A549 (cell line): ENCODE data around the gene KLF3. TPM values are rescaled to one million over a fixed set of nuclear protein-coding genes. Genes with fewer than 3 reads are reported as not detected.

Experiments
- ATAC-seq, 2 experiments: fragments of 200-7000 bp in 1 of 2; fragments of >200 bp in 1 of 2; cut with Nextera tagmentation in 1 of 2; cut with Tn5 transposase in 1 of 2; 3 replicates each; pipeline versions ENCODE4 v1.8.0 to v1.9.1; 2018 to 2020; ENCODE audit warnings: mild to moderate bottlenecking in 1 of 2, moderate library complexity in 1 of 2
- CTCF ChIA-PET: fragments of 300-600 bp; sonication (Branson Sonifier 250); formaldehyde crosslinking; extraction: SDS; loops from one replicate; lab custom pipeline; 2021; ENCODE audit warnings: antibody characterized with exemption, inconsistent platforms; lab: Yijun Ruan, JAX
- POLR2A ChIA-PET: fragments of 350-600 bp; formaldehyde crosslinking; extraction: SDS; loops from one replicate; lab custom pipeline; 2021; ENCODE audit warnings: antibody characterized with exemption, inconsistent platforms; lab: Yijun Ruan, JAX
- DNase-seq, 2 experiments: peaks; one replicate each; pipeline versions ENCODE4 v3.0.0 to v3.0.0-alpha.2; 2011 to 2016; ENCODE audit warnings: low read depth in 1 of 2, low spot score in 1 of 2
- FAIRE-seq: peaks from 2 replicates; lab custom pipeline; 2011; peaks lifted over from hg19 to GRCh38; lab: Jason Lieb, UNC
- H3K27ac ChIP-seq, 2 experiments: fragments of >200 bp; sonication (Bioruptor Twin); formaldehyde crosslinking; 3 replicates each; pipeline ENCODE4 v1.5.1; 2016 to 2017
- H3K4me1 ChIP-seq: fragments of >200 bp; sonication (Bioruptor Twin); formaldehyde crosslinking; 3 replicates; pipeline ENCODE4 v1.6.1; 2016
- H3K4me2 ChIP-seq: fragments of >200 bp; sonication (Bioruptor Twin); formaldehyde crosslinking; 3 replicates; pipeline ENCODE4 v1.6.1; 2016
- H3K4me3 ChIP-seq: fragments of >200 bp; sonication (Bioruptor Twin); formaldehyde crosslinking; 3 replicates; pipeline ENCODE4 v1.5.1; 2016
- H3K9me3 ChIP-seq: fragments of >200 bp; sonication (Bioruptor Twin); formaldehyde crosslinking; 3 replicates; pipeline ENCODE4 v1.6.1; 2016
- ATOH8 ChIP-seq: fragments of 250-450 bp; sonication (Bioruptor Pico); IDR thresholded peaks from 2 replicates; pipeline ENCODE4 v1.5.0; 2020; ENCODE audit warnings: low read depth, mild to moderate bottlenecking, moderate library complexity
- CEBPB ChIP-seq, 2 experiments: fragments of >200 bp in 1 of 2; sonication (Bioruptor Twin) in 1 of 2; formaldehyde crosslinking in 1 of 2; IDR thresholded peaks; 2 replicates each; pipeline ENCODE4 v1.6.1; 2012 to 2016
- CHD2 ChIP-seq: fragments of 150-350 bp; IDR thresholded peaks from 2 replicates; pipeline ENCODE4 v1.6.1; 2014; ENCODE audit warnings: low read length; ENCODE audit not compliant: partially characterized antibody
- E2F6 ChIP-seq: IDR thresholded peaks from 2 replicates; pipeline ENCODE4 v1.6.1; 2012; ENCODE audit warnings: low read depth, borderline replicate concordance
- EP300 ChIP-seq, 2 experiments: fragments of >200 bp; sonication (Bioruptor Twin); formaldehyde crosslinking; IDR thresholded peaks; 2 replicates in 1 of 2; 3 replicates in 1 of 2; pipeline ENCODE4 v1.6.1; 2016 to 2017
- FOSB ChIP-seq: fragments of 250-450 bp; sonication (Bioruptor Pico); IDR thresholded peaks from 2 replicates; pipeline ENCODE4 v1.5.0; 2020; ENCODE audit warnings: mild to moderate bottlenecking, moderate library complexity
- HES2 ChIP-seq: fragments of >200 bp; sonication (Bioruptor Twin); formaldehyde crosslinking; IDR thresholded peaks from 2 replicates; pipeline ENCODE4 v1.6.1; 2016
- HEYL ChIP-seq: fragments of 250-450 bp; sonication (Bioruptor Pico); IDR thresholded peaks from 2 replicates; pipeline ENCODE4 v1.8.0; 2021; ENCODE audit warnings: mild to moderate bottlenecking, moderate library complexity
- HOXB13 ChIP-seq: fragments of 250-450 bp; sonication (Bioruptor Pico); IDR thresholded peaks from 2 replicates; pipeline ENCODE4 v1.5.0; 2020; ENCODE audit warnings: low read depth, mild to moderate bottlenecking, moderate library complexity
- HOXB5 ChIP-seq: fragments of 250-450 bp; sonication (Bioruptor Pico); IDR thresholded peaks from 2 replicates; pipeline ENCODE4 v1.5.0; 2020; ENCODE audit warnings: mild to moderate bottlenecking, moderate library complexity
- JUNB ChIP-seq: fragments of >200 bp; sonication (Bioruptor Twin); formaldehyde crosslinking; IDR thresholded peaks from 2 replicates; pipeline ENCODE4 v1.6.1; 2016
- MAFK ChIP-seq: fragments of 450-650 bp; IDR thresholded peaks from 2 replicates; pipeline ENCODE4 v1.6.1; 2014; ENCODE audit not compliant: partially characterized antibody
- NFE2L2 ChIP-seq: fragments of 150-350 bp; conservative IDR thresholded peaks from 2 replicates; pipeline ENCODE4 v1.6.1; 2014; ENCODE audit warnings: low read length
- NPAS2 ChIP-seq: fragments of 250-450 bp; sonication (Bioruptor Pico); IDR thresholded peaks from 2 replicates; pipeline ENCODE4 v1.8.0; 2022; ENCODE audit warnings: mild to moderate bottlenecking, moderate library complexity, borderline replicate concordance
- PBX3 ChIP-seq: IDR thresholded peaks from 2 replicates; pipeline ENCODE4 v1.6.1; 2012
- RFX5 ChIP-seq: fragments of 450-650 bp; IDR thresholded peaks from 2 replicates; pipeline ENCODE4 v1.7.1; 2014; ENCODE audit warnings: antibody characterized with exemption, mild to moderate bottlenecking, moderate library complexity
- RNF2 ChIP-seq: fragments of 200-600 bp; sonication (generic); IDR thresholded peaks from 2 replicates; pipeline ENCODE4 v1.6.1; 2016; ENCODE audit warnings: low read depth, mild to moderate bottlenecking, antibody characterized with exemption, moderate library complexity, borderline replicate concordance
- ZC3H11A ChIP-seq: fragments of 450-650 bp; IDR thresholded peaks from 2 replicates; pipeline ENCODE4 v1.6.1; 2014; ENCODE audit warnings: antibody characterized with exemption, mild to moderate bottlenecking
- WGBS: methylation state at CpG from one replicate; pipeline ENCODE4 v1.1.6; 2017; ENCODE audit errors: missing lambda C conversion rate; 5-methylcytosine and 5-hydroxymethylcytosine counted together
- polyA plus RNA-seq, 4 experiments: library from polyadenylated mRNA; depleted of rRNA in 3 of 4; stranded (reverse); fragments of >200 nt; fragmentation: RNase III in 1 of 4; extraction: RNeasy Plus Mini Kit Qiagen cat#74134 plus additional on column Dnase treatment in 1 of 4; gene quantifications; 2 replicates in 3 of 4; 3 replicates in 1 of 4; pipeline ENCODE4 v1.2.3, GENCODE V29; 2011 to 2017

KLF3 gene
- polyA plus RNA-seq, 2 of the 4 experiments (the other 2 are of a cell fraction) = 11.2 to 29.6 TPM

- DNase-seq = no peak
- FAIRE-seq = no peak
- Histone ChIP-seq H3K4me3 (no peak overlapping the region), H3K4me1 (no peaks in the 10 kb centered on the region), H3K9me3 (no peaks in the 10 kb centered on the region), H3K27ac (no peak overlapping the region), H3K4me2 (no peak overlapping the region)
- TF ChIP-seq E2F6 (no peak), HOXB13 (CRISPR knock-in tag) (no peak), ZC3H11A (no peak), CHD2 (no peak), PBX3 (no peak), FOSB (CRISPR knock-in tag) (no peak), HOXB5 (CRISPR knock-in tag) (no peak), EP300 (IDR thresholded peaks at IDR 0.05) (no peak), NPAS2 (no peak), CEBPB (IDR thresholded peaks at IDR 0.05) (no peak), MAFK (no peak), RFX5 (no peak), HES2 (no peak), JUNB (no peak)
- ChIA-PET CTCF (interaction anchor here (1.0 to 1.8 kb wide), 5 partner anchors 11 to 633 kb away, joined by 3 to 8 read pairs (median 3); no protein-coding TSS in a partner anchor), POLR2A (no interaction called here)
- WGBS = 84% methylated on average over 2 of the region's 2 CpGs
- ATAC-seq = no peak
Observed at GRCh38 chr4:38699112-38699511, 35.1 kb downstream of the KLF3 start.

GRCh38 chr4:38703635-38704034, 39.6 kb downstream of the KLF3 start:
- no peak overlapping the region for H3K27ac ChIP-seq
- no peak overlapping the region for H3K4me2 ChIP-seq
- no peak overlapping the region for H3K4me3 ChIP-seq
- ChIA-PET POLR2A (no interaction called here), CTCF (interaction anchor here (1.2 to 1.7 kb wide), 3 partner anchors 384 to 524 kb away, joined by 3 read pairs; no protein-coding TSS in a partner anchor)
- H3K4me1 ChIP-seq = no peaks in the 10 kb centered on the region
- H3K9me3 ChIP-seq = no peaks in the 10 kb centered on the region
- WGBS = 80% methylated on average over 4 of the region's 4 CpGs
- DNase-seq (no peak), FAIRE-seq (no peak), ATAC-seq (peak in 1 of 2 experiments; percentile 34; a peak in 2 of 6 replicates)
- no peak for TF ChIP-seq NFE2L2
- no peak for TF ChIP-seq ATOH8 (CRISPR knock-in tag)
- no peak for TF ChIP-seq RNF2
- no peak for TF ChIP-seq HEYL (CRISPR knock-in tag)
- no peak for TF ChIP-seq HOXB13 (CRISPR knock-in tag)
- no peak for TF ChIP-seq EP300 (IDR thresholded peaks at IDR 0.05)

GRCh38 chr4:38704622-38705154, 40.7 kb downstream of the KLF3 start:
- no peak for ATAC-seq
- TF ChIP-seq EP300 (IDR thresholded peaks at IDR 0.05) = no peak
- TF ChIP-seq, all 56 proteins: peak for 0
- WGBS = 59% methylated on average over 3 of the region's 3 CpGs
- CTCF ChIA-PET = interaction anchor here (0.9 to 1.7 kb wide), 5 partner anchors 14 to 525 kb away, joined by 3 to 4 read pairs (median 3); no protein-coding TSS in a partner anchor
- no peak overlapping the region for H3K4me3 ChIP-seq
- no peak overlapping the region for H3K27ac ChIP-seq
- H3K4me1 ChIP-seq = no peaks in the 10 kb centered on the region
- no peak overlapping the region for H3K4me2 ChIP-seq
- FAIRE-seq (no peak), DNase-seq (no peak)
- POLR2A ChIA-PET = interaction anchor here (0.6 kb wide), 1 partner anchor 783 kb away, joined by 3 read pairs; no protein-coding TSS in a partner anchor
- H3K9me3 ChIP-seq = no peaks in the 10 kb centered on the region
